Hematopoietic multipotent progenitor cell treated with erythropoietin and hydrocortisone succinate and interleukin-3 and kit ligand, for 8 days (in vitro differentiated cells): ENCODE measurements around the gene SPG7.
"Not testable (repeated sequence)": the region's sequence is repeated elsewhere in the genome, so short reads cannot be mapped to it uniquely, and the experiment has no call there.

Source experiments
- DNase-seq: peaks from one replicate; pipeline ENCODE4 v3.0.0-alpha.2; 2015

Gene SPG7

DNA sequence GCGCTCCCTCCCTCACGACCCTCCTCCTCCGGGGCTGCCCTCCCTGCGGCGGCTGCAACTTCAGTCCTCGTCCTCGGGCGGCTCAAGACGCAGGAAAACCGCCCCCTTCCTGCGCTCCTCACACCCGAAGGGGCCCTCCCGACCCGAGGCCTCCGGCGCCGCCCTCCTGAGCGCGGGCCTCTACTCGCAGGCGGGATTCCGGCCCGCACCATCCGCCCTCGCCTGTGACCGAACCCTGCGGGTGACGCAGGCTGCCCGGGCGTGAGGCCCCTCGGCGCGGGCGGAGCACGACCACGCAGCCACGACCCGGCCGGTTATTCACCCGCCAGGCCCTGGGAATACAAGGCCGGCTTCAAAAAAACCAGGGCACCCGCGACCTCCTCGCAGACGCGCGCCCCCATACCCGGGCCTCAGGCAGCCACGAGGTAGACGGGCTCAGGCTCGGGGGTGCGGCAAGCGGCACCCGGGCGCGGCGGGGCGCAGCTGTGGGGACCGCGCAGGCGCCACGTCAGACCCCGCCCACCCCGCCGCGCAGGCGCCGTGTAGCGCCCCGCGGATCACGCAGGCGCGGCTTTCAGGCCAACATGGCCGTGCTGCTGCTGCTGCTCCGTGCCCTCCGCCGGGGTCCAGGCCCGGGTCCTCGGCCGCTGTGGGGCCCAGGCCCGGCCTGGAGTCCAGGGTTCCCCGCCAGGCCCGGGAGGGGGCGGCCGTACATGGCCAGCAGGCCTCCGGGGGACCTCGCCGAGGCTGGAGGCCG, at the start of gene SPG7:
TSS of gene SPG7 (plus strand) at position 570 of the 757 bp plus-strand sequence. CDS start at position 585, 15 bp downstream.
- DNase-seq, result peak; percentile 86

DNA sequence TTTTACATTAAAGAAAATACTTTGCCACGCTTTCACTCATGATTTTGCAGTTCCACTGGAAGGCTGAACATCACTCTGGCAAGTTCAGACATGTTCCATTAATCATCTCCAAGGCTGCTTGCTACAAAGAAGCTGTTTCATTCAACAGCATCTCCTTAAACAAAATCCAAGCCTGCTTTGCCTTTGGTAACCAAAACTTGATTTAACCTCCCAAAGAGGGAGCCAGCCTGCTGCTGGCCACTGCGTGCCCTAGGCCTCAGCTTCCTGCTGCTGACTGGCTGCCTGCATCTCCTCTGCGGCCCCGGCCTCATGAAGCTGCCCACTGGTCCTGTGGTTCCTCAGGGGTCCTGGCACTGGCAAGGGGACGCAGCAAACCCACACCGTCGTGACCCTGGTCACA, 49.7 kb upstream of the SPG7 start:
- DNase-seq, result no peak

DNA sequence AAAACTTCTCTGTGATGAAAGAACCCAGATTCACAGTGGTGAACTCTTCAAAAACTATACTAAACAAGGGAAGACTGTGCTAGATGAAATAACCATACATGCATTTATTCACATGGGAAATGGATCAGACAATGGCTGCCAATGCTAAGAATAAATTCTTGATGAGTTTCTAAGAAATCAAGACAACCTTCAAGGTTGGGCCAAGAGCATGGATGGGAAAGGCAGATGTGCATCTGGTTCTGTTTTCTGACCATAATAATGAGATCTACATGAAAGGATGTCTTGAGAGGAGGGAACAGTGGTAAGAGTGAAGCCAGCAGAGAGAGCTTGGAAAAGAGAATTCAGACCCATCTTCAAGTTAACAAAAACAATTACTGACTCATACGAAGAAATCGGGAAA, 49.2 kb upstream of the SPG7 start:
- no peak for DNase-seq

DNA sequence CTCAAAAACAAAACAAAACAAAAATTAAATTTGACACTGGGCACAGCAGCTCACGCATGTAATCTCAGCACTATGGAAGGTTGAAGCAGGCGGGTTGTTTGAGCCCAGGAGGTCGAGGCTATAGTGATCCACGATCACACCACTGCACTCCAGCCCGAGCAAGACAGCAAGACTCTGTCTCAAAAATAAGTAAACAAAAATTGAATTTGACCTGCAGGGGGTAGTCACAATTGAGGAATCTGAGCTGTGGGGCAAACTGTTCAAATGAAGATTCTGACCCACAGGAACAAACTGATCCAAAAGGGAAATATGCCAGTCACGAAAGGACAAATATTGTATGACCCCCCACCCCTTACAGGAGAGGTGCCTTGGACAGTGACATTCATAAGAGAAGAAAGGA, 47.6 kb upstream of the SPG7 start:
- no peak for DNase-seq

DNA sequence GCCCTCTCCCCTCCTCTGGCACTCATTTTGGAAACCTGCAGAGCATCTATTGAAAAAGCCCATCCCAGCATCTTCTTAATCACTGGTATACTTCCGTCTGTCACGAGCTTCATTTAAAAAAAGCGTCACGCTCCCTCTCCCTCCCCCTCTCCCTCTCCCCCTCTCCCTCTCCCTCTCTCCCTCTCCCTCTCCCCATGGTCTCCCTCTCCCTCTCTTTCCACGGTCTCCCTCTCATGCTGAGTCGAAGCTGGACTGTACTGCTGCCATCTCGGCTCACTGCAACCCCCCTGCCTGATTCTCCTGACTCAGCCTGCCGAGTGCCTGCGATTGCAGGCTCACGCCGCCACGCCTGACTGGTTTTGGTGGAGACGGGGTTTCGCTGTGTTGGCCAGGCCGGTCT, 46.3 kb upstream of the SPG7 start:
- not testable (repeated sequence) for DNase-seq

DNA sequence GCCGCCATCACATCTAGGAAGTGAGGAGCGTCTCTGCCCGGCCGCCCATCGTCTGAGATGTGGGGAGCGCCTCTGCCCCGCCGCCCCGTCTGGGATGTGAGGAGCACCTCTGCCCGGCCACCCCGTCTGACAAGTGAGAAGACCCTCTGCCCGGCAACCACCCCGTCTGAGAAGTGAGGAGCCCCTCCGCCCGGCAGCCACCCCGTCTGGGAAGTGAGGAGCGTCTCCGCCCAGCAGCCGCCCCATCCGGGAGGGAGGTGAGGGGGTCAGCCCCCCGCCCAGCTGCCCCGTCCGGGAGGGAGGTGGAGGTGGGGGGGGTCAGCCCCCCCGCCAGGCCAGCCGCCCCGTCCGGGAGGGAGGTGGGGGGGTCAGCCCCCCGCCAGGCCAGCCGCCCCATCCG, 45.6 kb upstream of the SPG7 start:
- not testable (repeated sequence) for DNase-seq

DNA sequence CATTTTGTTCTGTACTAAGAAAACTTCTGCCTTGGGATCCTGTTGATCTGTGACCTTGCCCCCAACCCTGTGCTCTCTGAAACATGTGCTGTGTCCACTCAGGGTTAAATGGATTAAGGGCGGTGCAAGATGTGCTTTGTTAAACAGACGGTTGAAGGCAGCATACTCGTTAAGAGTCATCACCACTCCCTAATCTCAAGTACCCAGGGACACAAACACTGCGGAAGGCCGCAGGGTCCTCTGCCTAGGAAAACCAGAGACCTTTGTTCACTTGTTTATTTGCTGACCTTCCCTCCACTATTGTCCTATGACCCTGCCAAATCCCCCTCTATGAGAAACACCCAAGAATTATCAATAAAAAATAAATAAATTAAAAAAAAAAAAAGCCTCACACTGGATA, 44.9 kb upstream of the SPG7 start:
- DNase-seq, result not testable (repeated sequence)

DNA sequence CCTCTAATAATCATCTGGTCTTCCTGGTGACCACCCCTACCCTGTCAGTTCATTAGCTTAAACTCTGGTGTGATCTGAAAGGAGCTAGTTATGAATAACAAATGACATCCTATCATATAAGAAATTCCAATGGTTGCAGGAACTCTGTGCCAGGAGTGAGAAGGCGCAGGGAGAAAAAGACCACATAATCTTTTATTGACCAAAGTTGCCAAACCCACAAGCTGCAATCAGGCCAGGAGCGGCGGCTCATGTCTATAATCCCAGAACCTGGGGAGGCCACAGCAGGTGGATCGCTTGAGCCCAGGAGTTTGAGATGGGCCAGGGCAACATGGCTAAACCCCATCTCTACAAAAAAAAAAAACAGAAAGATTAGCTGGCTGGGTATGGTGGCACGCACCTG, 41.3 kb upstream of the SPG7 start:
- DNase-seq, result no peak

DNA sequence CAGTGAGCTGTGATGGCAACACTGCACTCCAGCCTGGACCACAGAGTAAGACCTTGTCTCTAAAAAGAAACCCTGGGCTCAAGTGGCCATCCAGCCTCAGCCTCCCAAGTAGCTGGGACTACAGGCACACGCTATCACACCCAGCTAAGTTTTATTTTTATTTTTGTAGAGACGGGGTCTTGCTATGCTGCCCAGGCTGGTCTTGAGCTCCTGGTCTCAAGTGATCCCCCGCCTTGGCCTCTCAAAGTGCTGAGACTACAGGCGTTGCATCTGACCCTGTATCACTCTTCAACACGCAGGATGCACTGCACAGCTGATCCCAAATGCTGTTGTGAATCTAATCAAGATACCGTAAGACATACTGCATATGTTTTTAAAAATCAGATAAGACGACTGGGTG, 40.8 kb upstream of the SPG7 start:
- no peak for DNase-seq

DNA sequence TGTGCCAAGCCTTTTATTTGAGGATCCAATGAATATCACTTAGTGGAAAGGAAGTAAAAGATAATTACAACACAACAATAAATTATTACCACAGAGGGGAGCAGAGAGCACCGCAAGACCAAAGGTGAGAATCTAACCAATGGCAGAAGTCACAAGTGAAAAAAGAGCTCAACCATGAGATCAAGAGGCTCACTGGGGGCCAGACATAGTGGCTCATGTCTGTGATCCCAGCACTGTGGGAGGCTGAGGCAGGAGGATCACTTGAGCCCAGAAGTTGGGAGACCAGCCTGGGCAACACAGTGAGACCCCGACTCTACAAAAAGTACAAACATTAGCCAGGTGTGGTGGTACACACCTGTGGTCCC, 35.5 kb upstream of the SPG7 start:
- DNase-seq, result no peak

DNA sequence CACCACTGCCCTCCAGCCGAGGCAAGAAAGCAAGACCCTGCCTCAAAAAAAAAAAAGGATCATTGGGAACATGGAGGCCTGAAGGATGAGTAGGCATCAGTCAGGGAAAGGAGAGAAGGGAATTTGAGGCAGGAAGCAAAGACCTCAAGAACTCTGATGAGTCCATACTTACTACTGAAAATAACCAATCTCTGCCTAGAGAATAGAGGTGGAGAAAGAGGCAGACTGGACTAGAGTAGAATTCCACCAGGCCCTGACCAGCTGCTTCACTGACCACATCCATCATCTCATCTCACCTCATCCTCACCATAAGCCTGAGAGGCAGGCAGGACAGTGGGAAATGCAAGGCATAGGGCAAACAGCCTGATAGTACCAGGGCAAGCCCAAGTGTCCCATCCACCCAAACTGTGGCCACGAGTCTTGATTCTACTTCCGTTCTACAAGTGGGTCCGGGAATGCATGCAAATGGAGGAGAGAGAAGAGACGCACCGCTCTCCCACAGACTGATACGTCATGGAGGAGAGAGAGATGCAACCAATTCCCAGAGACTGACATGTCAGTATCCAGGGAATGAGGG, 35.0 kb upstream of the SPG7 start:
- DNase-seq, result no peak

DNA sequence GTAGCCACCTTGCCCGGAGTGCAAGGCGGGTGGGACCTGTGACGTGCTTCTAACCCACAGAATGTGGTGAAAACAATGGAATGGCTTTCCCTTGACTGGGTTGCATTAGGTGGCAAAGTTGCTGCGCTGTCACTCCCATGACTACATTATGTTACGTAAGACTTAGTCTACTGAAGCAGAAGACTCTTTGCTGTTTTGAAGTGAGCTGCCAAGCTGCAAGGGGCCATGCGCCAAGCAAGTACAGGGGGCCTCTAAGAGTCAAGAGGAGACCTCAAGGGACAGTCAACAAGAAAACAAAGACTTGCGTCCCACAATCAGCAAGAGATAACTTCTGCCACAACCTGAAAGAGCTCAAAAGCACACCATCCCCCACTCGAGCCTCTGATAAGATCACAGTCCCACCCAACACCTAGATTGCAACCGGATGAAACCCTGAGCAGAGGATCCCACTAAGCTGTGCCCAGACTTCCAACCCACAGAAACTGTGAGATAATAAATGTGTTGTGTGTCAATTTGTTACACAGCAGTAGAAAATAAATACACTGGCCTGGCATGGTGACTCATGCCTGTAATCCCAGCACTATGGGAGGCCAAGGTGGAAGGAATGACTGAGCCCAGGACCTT, 34.3 kb upstream of the SPG7 start:
- no peak for DNase-seq

DNA sequence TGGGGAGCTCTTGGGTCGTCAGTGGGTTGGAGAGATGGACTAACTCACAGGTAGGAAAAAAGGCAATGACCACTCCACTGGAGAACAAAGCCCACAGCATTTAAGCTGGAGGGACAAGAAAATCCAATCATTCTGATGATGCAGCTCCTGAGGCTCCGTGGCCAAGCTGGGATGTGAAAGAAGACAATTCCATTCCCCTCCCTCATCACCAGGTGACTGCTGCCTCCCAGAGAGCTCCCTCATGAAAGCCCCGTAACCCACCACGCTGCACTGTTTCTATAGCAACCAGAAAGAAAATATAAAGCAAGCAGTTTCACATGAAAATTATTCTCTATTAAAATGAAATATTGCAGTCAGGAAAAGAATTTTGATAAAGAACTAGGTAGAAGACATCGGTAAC, 33.1 kb upstream of the SPG7 start:
- DNase-seq, result no peak

DNA sequence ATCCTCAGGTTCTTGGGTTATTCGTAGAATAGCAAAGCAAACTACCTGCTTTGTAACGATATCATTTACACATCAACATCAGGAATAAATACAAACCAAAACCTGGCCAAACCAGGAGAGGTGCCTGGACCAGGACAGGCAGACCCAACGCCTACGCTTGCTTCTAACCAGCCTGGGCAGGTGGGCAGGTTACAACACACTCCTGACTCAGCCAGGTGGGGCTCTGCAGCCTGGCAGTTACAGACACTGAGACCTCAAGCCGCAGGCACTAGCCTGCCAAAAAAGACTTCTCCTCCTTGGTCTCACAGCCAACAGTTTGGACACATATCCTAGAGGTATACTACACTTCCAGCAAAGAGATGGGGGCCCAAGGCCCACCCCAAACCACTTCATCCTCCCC, 31.8 kb upstream of the SPG7 start:
- DNase-seq, result no peak

DNA sequence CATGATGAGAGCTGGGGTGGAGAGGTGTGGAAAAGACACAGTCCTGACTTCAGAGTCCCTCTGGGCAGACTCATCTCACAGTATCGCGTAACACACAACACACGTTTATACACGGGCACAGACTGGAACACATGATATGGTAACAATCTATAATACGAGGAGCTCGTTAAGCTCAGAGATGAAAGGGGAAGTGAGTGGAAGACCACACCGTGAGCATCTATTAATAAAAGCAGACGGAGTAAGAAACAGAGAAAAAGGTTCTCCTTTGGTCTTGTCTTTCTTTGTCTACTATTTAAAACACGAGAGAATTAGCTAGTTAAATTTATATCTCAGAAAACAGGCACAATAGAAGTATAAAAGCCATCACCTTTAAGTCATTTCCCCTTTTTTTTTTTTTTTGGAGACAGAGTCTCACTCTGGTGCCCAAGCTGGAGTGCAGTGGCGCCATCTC, 31.4 kb upstream of the SPG7 start:
- DNase-seq, result peak; percentile 38

DNA sequence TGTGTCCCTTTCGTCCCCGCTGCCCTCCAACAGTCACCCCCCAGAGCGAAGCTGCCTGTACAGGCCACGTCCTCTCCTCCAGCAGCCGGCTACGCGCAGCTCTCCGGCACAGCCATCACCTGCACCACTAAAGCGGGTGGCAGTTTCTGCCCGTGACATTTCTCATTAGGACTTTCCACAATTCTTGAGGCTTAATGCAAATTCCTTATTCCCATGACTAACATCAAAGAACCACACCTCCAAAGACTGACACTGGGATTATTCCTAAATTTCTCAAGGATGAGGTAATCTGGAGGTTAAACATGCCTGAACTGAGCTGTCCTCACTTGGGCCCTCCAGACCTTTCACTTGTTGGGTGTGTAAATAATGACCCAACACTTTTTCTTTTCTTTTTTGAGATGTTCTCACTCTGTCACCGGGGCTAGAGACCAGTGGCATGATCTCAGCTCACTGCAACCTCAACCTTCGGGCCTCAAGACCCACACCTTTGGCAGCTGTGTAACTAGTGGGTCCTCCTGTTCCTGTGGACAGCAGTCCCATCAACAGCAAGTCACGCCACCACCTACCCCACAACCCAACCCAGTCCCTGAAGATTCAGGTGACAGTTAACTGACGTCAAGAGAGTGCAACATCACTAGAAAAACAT, 29.5 kb upstream of the SPG7 start:
- DNase-seq, result no peak

DNA sequence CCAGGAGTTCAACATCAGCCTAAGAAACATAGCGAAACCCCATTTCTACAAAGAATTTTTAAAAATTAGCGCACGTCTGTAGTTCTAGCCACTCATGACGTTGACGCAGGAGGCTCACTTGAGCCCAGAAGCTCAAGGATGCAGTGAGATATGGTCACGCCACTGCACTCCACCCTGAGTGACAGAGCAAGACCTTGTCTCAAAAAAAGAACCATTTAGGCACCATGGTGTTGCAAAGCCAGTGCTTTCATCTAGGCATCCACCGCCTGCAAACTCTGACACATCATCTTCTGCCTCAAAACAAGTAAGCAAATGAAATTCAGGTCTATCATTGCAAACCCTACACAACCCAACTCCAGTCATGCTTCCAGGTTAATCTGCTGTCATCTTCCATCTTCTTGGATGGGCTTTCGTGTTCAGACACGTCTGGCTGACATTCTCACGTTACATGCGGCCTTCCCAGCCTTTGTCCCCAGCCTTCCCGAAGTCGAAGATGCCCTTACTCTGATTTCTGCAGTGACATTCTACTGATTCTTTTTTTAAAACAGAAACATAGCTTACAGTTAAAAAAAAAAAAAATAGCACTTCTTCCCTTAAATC, 26.7 kb upstream of the SPG7 start:
- no peak for DNase-seq

DNA sequence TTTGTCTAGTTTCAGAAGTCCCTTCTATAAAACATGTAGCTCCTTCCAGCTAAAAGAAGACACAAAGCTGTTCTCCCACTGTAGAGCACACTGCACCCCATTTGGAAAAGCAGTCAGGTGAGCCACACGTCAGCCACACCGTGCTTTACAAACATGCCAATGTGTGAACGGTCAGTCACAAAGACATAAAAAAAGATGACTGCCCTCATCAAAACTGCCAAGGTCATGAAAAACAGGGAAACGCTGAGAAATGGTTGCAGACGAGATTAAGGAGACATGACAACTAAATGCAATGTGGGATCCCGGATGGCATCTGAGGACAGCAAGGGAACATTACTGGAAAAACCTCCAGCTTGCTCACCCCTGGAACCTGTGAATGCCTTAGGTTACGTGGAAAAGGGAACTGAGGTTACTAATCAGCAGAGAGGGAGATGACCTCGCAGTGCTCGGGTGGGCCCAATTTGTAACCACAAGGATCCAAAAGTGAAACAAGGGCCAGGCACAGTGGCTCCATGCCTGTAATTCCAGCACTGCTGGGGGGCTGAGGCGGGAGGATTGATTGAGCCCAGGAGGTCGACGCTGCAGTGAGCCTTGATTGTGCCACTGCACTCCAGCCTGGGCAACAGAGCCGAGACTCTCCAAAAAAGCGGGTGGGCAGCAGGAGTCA, 25.9 kb upstream of the SPG7 start:
- no peak for DNase-seq

DNA sequence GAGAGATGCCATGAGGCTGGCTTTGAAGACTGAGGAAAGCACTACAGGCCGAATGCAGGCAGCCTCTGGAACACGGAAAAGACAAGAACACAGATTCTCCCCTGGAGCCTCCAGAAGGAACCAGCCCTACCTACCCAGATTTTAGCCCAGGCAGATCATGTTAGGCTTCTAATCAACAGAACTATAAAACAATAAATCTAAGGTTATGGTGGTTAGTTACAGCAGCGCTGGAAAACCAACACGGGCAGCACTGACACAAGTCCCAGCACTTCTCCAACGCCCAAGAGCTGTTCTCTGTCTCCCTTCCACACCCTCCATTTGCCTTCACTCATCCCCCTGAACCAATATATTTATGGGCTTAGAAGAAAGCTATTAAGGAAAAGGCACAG, 25.4 kb upstream of the SPG7 start:
- no peak for DNase-seq

DNA sequence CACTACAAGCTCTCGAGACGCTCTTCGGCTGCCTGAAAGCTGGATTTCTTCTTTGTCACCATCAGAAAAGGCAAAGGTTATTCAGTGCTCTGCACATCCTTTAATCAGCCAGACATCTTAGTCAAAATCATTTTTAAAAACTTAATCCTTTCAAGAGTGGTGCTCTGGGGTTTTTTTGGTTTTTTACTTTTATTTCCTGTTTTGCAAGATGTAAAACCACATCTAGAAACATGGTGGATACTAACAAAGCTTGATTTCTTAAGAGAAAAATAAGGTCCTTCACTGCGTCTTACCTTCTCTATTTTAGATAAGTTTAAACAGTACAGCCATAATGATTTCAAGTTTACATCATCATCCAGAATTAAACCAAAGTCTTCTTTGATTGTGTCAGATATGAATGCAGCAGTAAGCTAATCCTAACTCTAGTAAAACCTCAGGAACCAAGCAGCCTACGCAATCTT, 24.1 kb upstream of the SPG7 start:
- DNase-seq, result no peak

DNA sequence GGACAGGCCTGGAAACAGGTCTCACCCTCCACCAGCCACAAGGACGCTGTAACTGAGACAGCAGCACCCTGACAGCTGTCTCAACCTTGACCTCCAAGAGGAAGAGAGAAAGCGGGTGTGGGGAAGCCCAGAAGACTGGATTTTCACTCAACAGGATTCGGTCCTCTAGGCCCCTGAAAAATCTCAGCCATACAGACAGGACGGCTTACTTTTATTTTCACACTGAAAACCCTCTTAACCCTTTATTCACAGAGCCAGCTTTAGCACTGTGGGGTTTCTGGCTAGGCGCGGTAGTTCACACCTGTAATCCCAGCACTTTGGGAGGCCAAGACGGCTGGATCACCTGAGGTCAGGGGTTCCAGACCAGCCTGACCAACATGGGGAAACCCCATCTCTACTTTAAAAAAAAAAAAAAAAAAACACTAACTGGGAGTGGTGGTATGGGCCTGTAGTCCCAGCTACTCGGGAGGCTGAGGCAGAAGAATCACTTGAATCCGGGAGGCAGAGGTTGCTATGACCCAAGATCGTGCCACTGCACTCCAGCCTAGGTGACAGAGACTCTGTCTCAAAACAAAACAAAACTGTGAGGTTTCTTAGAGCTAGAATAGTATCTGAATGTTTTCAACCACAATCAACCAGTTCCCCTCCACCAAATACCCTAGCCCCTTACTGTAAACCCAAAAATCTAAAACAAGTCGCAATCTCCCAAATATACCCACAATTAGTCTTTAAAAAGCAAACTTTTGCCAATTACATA, 23.1 kb upstream of the SPG7 start:
- DNase-seq, result no peak

DNA sequence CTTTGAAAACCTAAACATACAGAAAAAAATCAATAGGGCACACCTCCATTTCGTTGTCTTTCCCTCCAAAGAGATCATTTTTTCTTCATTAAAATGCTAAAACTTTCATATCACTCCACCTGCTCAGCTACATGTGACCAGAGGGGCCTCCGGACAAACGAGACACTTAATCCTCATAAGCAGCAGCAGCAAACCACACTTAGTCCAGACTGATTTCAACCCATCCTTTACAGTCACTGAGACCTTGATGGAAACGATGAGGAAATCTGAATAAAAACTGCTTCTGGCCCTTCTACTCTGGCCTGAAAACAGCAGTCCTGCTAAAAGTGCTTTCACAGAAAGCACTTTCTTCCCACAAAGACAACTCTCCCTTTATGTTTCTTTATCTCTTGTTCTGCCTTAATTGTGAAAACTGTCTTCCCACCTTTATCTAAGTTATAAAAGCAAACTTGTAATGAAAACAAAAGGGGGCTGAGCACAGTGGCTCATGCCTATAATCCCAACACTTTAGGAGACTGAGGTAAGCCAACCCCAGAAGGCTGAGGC, 22.4 kb upstream of the SPG7 start:
- no peak for DNase-seq
